MCF 10A (cell line): ENCODE results near the gene PRDM13. TPM values are rescaled to one million over a fixed set of nuclear protein-coding genes. Genes with fewer than 3 reads are reported as not detected.

Experiments used
- BruUV-seq: library from RNA; stranded (reverse); fragments of 400-500 nt; replicated peaks from 2 replicates; lab custom pipeline; 2021; lab: Mats Ljungman, UMichigan
- CTCF ChIA-PET: fragments of 300-600 bp; sonication (Branson Sonifier 250); formaldehyde crosslinking; extraction: SDS; loops from one replicate; lab custom pipeline; 2021; ENCODE audit warnings: antibody characterized with exemption, inconsistent platforms; lab: Yijun Ruan, JAX
- POLR2A ChIA-PET: fragments of 300-600, 350-650 bp; sonication (Branson Sonifier 250); formaldehyde crosslinking; extraction: SDS; loops from one replicate; lab custom pipeline; 2020; ENCODE audit warnings: antibody characterized with exemption, inconsistent platforms; lab: Yijun Ruan, JAX
- DNase-seq: peaks from one replicate; pipeline ENCODE4 v3.0.0-alpha.2; 2018; ENCODE audit not compliant: unreplicated experiment
- H3K27ac Mint-ChIP-seq: one replicate; pipeline ENCODE4 v1.8.0; 2022; ENCODE audit warnings: mild to moderate bottlenecking, low read depth, mixed read lengths; ENCODE audit not compliant: unreplicated experiment
- H3K27me3 Mint-ChIP-seq: one replicate; pipeline ENCODE4 v1.8.0; 2022; ENCODE audit warnings: mixed read lengths; ENCODE audit not compliant: insufficient read depth, unreplicated experiment
- H3K36me3 Mint-ChIP-seq: one replicate; pipeline ENCODE4 v1.8.0; 2022; ENCODE audit warnings: mild to moderate bottlenecking, moderate library complexity, mixed read lengths; ENCODE audit not compliant: insufficient read depth, unreplicated experiment
- H3K4me1 Mint-ChIP-seq: one replicate; pipeline ENCODE4 v1.8.0; 2022; ENCODE audit warnings: mixed read lengths; ENCODE audit not compliant: insufficient read depth, unreplicated experiment
- H3K4me3 Mint-ChIP-seq: one replicate; pipeline ENCODE4 v1.8.0; 2022; ENCODE audit warnings: mild to moderate bottlenecking, moderate library complexity, mixed read lengths; ENCODE audit not compliant: unreplicated experiment
- H3K9me3 Mint-ChIP-seq: one replicate; pipeline ENCODE4 v1.8.0; 2022; ENCODE audit warnings: mixed read lengths; ENCODE audit not compliant: unreplicated experiment
- intact Hi-C: fragments of 100-400 bp; cut with micrococcal nuclease; formaldehyde crosslinking; loops from 2 replicates; pipeline ENCODE4 v1.14.1; 2022
- total RNA-seq: library from RNA; stranded (reverse); gene quantifications from 2 replicates; pipeline ENCODE4 v1.2.3, GENCODE V29; 2022
- TF ChIP-seq, protein P1 (sequence below): fragments of 200-600 bp; IDR thresholded peaks from one replicate; pipeline ENCODE4 v1.8.0; 2022; ENCODE audit warnings: antibody characterized with exemption, mild to moderate bottlenecking; ENCODE audit not compliant: unreplicated experiment

Gene PRDM13
- total RNA-seq, 1 experiment from 2014 or later, result not detected

DNA sequence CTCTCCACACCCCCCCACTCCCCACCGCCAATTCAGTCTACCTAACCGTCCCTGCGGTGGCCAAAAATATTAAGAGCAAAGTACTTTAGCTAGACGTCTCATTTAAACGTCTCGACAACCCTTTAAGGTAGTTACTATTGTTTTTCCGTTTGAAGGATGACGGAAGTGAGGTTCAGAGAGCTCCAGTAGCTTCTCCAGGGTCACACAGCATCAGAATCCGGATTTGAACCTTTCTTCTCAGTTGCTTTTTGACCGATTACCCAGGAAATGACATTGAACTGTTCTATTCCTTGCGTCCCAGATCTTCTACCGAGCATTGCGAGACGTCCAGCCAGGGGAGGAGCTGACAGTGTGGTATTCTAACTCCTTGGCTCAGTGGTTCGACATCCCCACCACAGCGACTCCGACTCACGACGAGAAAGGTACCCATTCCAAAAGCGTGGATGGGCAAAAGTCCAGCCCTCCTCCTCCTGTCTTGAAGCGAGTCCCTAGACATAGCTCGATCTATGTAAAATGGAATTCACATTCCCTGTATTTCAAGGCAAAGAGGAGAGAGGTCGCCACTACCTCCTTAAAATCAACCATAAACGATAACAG lies 2.4 kb downstream of the PRDM13 start:
- H3K4me3 Mint-ChIP-seq, result no peak overlapping the region
- POLR2A ChIA-PET, result interaction anchor here (1.2 kb wide), 1 partner anchor 33 kb away, joined by 3 read pairs; no protein-coding TSS in a partner anchor
- TF ChIP-seq, protein P1, sequence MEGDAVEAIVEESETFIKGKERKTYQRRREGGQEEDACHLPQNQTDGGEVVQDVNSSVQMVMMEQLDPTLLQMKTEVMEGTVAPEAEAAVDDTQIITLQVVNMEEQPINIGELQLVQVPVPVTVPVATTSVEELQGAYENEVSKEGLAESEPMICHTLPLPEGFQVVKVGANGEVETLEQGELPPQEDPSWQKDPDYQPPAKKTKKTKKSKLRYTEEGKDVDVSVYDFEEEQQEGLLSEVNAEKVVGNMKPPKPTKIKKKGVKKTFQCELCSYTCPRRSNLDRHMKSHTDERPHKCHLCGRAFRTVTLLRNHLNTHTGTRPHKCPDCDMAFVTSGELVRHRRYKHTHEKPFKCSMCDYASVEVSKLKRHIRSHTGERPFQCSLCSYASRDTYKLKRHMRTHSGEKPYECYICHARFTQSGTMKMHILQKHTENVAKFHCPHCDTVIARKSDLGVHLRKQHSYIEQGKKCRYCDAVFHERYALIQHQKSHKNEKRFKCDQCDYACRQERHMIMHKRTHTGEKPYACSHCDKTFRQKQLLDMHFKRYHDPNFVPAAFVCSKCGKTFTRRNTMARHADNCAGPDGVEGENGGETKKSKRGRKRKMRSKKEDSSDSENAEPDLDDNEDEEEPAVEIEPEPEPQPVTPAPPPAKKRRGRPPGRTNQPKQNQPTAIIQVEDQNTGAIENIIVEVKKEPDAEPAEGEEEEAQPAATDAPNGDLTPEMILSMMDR, result no peak
- CTCF ChIA-PET, result no interaction called here
- H3K4me1 Mint-ChIP-seq, result no peaks in the 10 kb centered on the region
- no peak overlapping the region for H3K27ac Mint-ChIP-seq
- no peak for DNase-seq
- H3K36me3 Mint-ChIP-seq, result no peaks in the 10 kb centered on the region
- BruUV-seq, result no TSS peak
- intact Hi-C loops, result no loop called here
- H3K9me3 Mint-ChIP-seq, result no peaks in the 10 kb centered on the region
- H3K27me3 Mint-ChIP-seq, result peaks cover 60% of the 10 kb centered on the region

DNA sequence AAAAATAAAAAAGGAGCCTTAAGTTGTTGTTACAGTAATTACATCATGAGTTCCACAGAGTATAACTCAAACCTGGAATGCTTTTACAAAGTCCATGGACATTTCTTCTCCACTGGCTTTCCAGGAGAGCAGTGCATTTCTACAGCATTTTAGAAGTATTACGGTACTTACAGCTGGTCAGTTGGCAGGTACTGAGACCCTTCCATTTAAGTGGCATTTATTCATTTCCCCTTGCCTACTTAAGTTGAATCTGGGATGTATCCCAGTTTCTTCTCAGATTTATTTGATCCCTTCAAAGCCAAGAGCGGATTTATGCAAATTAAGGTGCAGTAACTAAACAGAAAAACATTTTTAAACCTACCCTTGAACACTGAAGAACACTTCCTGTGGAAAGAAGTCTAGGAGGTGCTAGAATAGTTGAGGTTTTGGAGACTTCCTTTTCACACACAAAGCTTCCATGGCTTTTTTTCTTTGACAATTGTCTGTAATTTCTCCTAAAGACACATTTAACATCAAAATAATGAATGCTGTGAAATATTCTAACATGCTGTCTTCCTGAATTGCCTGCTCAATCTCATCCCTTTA lies 3.4 kb downstream of the PRDM13 start:
- no peaks in the 10 kb centered on the region for H3K9me3 Mint-ChIP-seq
- no peak overlapping the region for H3K4me3 Mint-ChIP-seq
- intact Hi-C loops, result no loop called here
- no TSS peak for BruUV-seq
- no peaks in the 10 kb centered on the region for H3K4me1 Mint-ChIP-seq
- ChIA-PET POLR2A (interaction anchor here (1.6 kb wide), 1 partner anchor 41 kb away, joined by 6 read pairs; the partner anchor contains the start of gene CCNC), CTCF (interaction anchor here (0.7 kb wide), 1 partner anchor 89 kb away, joined by 5 read pairs; no protein-coding TSS in a partner anchor)
- no peak overlapping the region for H3K27ac Mint-ChIP-seq
- no peaks in the 10 kb centered on the region for H3K36me3 Mint-ChIP-seq
- TF ChIP-seq, protein P1, result no peak
- DNase-seq, result no peak
- H3K27me3 Mint-ChIP-seq, result peaks cover 62% of the 10 kb centered on the region

DNA sequence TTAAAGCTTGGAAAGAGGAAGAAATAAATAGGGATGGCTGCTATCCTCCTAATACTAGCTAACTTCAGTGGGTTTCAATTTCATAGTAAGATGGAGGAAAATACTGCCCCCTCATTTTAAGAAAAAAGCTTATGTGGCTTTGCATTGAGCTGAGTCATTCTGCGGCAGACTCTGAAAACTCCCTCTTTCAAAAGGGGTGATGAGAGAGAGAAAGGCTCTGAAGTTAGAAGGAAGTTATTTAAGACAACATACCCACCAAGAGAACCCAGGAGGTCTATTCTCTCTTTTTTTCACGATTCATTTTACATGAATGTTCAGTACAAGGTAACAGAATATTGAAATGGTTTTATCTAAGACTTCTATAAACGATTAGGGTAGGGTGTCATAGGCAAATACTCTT lies 4.5 kb downstream of the PRDM13 start:
- peaks cover 69% of the 10 kb centered on the region for H3K27me3 Mint-ChIP-seq
- intact Hi-C loops, result no loop called here
- H3K4me1 Mint-ChIP-seq, result no peaks in the 10 kb centered on the region
- DNase-seq, result no peak
- POLR2A ChIA-PET, result interaction anchor here (1.6 kb wide), 1 partner anchor 42 kb away, joined by 6 read pairs; the partner anchor contains the start of gene CCNC
- no peaks in the 10 kb centered on the region for H3K36me3 Mint-ChIP-seq
- no peak overlapping the region for H3K4me3 Mint-ChIP-seq
- TF ChIP-seq, protein P1, result no peak
- H3K9me3 Mint-ChIP-seq, result no peaks in the 10 kb centered on the region
- BruUV-seq, result no TSS peak
- H3K27ac Mint-ChIP-seq, result no peak overlapping the region
- CTCF ChIA-PET, result interaction anchor here (0.5 to 2.0 kb wide), 4 partner anchors 12 to 135 kb away, joined by 3 to 6 read pairs (median 3); no protein-coding TSS in a partner anchor

DNA sequence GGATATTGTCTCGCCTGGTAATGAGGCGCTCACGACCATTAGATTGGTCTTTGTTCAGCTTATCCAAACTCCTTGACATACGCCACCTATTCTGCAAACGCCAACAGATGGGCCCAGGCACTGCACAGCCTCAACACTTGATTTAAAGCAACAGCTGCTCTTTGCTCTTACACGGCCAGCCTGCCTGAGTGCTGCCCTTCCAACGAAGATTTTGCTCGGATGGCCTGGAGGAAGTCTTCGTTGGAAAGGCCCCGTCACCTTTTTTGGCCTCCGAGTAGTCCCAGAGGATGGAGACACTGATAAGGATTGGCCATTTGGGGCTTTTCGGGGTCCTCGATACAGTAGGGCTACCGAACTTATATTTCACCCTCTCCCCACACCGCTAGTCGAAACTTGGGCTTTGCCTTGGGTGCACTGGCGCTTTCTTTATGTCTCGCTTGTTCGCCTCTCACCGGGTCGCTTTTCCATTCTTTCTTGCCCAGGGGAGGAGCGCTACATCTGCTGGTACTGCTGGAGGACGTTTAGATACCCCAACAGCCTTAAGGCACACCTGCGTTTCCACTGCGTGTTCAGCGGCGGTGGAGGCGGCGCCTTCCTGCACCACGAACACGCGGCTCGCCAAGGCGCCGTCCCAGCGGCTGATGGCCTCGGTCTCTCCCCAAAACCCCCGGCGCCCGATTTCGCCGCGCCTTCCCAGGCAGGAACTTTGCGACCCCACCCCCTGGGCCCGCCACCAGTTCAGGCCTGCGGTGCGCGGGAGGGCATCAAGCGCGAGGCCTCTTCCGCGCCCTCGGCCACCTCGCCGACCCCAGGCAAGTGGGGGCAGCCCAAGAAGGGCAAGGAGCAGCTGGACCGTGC lies 6.1 kb downstream of the PRDM13 start:
- TF ChIP-seq, protein P1, result no peak
- ChIA-PET POLR2A (no interaction called here), CTCF (interaction anchor here (2.0 kb wide), 1 partner anchor 133 kb away, joined by 6 read pairs; no protein-coding TSS in a partner anchor)
- BruUV-seq, result no TSS peak
- no peak for DNase-seq
- no peaks in the 10 kb centered on the region for H3K36me3 Mint-ChIP-seq
- intact Hi-C loops, result no loop called here
- H3K9me3 Mint-ChIP-seq, result no peaks in the 10 kb centered on the region
- peaks cover 70% of the 10 kb centered on the region for H3K27me3 Mint-ChIP-seq
- H3K4me1 Mint-ChIP-seq, result no peaks in the 10 kb centered on the region
- no peak overlapping the region for H3K27ac Mint-ChIP-seq
- no peak overlapping the region for H3K4me3 Mint-ChIP-seq
